ENCODE measurements around the gene SOCS6.

The SOCS6 gene

DNA sequence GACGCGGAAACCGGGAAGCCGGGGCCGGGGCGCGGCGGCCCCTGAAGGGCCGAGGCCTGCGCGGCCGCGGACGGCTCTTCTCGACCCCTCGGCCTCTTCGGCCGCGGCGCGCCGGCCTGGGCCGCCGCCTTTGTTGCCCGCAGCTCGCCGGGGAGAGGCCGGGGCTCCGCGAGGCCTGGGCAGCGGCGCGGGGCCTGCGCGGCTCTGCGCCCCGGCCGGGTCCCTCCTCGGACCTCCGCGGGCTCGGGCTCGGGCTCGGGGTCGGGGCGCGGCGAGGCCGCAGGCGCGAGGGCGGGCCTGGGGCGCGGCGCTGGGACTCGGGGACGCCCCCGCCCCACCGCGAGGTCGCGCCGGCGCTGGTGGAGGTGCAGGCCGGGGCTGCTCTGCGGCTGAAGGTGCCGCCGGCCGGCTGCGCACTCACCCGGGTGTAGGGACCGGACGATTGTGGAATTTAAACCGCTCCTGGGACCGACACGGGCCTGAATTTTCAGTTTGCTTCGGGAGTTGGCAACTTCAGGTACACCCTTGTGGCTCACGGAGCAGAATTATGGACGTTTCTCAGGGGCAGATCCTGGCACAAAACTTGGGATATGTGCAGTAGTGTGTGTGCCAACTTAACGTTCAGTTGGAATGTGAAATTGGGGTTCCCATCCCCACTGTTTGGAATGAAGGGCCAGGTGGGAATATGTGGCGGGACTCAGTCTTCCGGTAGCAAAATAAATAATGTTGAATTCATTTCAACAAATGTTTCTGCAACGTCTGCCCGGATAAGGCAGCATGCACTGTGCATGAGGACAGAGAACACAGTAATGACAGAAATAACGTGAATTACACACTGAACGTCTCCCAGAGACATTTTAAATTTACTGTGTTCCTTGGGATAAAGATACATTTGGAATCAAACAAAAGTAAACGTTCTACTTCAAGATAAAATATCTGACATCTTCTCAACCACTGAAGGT lies 787 bp downstream of the SOCS6 start:
- no peak for DNase-seq

DNA sequence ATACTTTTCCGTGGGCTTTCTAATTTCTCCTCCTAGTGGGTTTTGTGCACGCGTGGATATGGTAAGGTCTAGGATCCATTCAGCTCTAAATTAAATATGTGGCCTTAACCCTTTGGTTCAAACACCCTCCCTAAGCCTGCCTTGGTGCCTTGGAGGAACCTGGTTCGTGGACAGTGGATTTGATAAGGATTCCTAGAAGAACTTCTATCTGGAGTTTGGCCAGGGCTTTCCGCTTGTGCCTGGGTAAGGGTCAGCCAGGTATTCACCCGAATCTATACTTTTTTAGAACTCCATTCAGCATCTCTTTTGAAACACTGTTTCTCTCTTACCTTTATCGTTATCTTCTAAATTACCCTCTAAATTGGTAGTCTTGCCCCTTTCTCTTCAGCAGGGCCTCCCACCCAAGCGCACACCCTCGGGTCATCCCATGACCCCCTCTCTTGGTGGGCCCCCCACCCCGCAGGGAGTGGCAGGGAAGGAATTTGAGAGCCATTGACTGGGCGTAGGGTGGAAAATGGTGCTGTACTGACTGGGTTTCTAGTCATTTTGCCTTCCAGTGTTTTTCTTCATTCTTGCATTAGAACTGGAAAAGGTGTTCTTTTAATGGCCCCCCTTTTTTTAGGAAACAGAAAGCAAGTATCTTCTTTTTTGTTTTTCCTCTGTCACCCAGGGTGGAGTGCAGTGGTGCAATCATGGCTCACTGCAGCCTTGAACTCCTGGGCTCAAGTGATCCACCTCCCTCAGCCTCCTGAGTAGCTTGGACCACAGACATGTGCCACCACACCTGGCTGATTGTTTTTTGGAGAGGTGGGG lies 1.8 kb downstream of the SOCS6 start:
- DNase-seq: no peak

DNA sequence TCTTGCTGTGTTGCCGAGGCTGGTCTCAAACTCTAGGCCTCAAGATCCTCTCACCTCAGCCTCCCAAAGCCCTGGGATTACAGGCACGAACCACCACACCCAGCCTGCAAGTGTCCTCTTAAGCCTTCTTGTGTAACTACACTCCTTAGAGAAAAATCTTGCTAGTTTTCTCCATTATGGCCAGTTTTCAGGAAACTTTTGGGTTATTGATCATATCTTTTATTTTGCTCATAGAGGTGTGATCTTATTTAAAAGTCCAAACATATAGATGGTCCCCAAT lies 2.4 kb downstream of the SOCS6 start:
- no peak for DNase-seq

DNA sequence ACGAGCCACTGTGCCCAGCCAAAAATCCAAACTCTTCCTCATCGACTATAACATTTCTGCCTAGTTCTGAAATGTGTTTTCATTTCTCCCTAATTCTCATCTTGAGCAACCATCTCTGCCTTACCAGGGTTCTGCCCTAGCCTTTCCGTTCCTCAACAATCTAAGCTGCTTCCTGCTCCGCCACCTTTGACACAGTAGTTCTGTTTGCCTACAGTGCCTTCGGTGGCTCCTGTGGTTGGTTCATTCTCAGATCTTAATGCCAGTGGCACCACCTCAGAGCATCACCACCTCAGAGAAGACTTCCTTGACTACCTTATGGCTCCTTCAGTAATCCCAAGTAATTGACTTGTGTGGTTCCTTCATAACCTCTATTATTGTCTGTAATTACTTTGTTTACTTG lies 3.8 kb downstream of the SOCS6 start:
- no peak for DNase-seq

DNA sequence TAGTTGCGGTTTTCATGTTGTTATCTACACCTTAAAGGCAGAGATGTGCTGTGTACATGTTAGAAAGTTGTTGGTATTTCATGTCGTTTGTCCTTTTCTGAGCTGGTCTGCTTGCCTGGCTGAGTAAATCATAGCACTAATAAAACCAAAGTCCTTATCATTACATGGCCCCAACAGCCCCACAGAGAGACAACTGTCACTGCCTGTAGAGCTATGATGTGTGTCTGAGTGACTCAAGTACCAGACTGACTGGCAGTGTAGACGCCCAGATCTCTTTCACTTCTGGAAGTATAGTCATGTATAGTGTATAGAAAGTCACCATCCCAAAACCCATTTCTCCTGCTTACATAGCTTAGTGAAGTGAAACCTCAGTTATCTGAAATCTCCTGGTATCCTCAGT lies 4.3 kb downstream of the SOCS6 start:
- no peak for DNase-seq

DNA sequence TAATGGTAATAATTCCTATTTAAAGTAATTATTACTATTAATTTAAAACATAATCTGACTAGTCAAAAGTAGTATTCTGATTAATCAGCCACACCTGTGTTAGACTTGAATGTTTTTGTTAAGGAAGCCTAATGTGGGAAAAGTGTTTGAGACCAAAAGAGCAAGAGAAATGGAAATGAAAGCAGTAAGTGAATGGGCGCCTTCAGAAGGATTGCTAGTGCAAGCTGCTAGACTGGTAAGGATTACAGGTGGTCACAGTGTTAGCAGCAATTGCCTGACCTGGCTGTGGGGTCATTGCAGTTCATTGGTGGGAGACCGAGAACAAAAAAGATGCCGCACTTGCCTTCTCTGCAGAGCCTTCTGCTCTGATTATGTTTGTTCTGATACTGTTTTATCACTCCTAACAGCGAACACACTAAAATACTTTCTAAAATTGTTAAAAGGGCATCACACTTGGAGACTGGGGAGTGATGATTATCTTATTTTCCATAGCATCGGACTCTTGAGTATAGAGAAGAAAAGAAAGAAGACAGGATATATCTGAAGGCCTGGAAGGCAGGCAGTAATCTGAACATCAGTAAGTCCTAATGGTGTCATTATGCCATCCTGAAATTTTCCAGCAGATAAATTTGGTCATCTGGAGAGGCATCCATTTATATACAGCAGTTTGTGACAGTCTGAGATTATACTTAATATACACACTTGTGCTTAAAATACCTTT lies 5.8 kb downstream of the SOCS6 start:
- no peak for DNase-seq

DNA sequence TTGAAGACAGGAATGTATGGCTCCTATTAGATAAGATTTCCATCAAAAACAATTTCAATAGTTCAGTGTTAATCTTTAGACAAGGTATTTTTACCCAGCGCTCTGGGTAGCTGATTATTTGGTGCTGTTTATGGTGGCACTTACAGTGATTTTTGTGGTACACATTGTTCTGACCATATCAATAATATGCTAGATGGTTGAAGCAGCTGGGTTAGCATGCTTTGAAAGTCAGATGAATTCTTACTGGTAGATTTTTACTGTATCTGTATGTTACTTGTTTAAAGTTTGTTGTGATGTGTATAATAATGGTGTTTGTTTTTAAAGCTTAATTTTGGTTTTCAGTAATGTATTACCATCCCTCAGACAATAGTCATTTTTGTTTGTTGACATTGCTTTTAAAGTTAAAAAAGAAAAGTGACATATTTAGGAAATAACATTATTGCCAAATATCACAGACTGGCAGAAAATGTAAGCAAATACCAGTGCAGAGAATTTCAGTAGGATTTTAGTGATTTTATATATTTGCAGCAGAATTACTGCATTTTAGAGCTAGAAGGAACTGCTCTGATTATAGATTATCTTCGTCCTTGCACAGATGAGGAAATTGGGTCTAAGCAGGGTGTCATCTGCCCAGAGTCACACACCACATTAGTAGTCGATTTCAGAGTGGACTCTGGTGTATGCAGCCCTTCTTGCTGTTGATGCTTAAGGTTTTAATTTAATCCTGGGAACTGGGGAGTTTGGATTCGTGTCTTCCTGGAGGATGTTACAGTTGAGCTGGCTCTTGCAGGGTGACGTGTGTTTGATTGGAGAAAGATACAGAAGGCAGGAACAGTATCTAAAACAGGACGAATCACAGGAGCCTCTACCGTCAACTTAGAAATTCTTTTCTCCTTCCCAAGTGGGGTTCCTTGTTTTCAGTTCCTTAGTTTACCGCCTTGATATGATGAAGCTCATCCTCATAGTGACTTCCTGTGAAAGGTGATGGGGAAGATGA lies 6.6 kb downstream of the SOCS6 start:
- no peak for DNase-seq

DNA sequence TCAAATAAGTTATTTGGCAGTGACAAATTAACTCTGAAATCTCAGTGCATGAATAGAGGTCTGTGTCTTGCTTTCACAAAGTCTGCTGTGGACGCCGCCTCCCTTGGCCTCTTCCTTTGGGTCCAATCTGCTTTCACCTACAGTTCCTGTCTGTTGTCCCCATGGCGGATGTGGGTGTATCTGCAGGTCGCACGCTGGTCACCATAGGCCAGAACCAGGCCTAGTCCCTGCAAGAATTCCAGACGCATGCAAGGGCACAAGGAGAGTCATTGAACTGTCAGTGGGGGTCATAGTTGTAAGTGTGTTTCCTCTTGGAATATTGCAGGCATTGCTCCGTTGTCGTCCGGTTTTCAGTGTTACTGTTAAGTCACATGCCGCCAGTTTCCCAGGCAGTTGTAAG lies 7.4 kb downstream of the SOCS6 start:
- DNase-seq: no peak

DNA sequence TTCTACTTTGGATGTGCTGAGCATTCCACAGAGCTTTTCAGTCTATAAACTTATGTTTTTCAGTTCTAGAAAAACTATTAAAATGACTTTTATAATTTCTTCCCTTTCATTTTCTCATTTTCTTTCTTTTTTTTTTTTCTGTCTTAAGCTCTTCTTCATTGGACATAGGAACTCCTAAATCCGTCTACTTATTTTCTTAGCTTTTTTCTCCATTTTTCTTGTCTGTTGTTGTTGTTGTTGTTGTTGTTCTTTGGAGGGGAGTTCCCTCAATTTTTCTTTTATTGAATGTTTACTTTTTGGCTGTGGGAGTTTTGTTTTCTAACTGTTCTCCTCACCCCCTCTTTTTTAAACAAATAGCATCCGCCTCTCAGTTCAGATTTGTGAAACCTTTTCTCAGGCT lies 7.9 kb downstream of the SOCS6 start:
- no peak for DNase-seq

DNA sequence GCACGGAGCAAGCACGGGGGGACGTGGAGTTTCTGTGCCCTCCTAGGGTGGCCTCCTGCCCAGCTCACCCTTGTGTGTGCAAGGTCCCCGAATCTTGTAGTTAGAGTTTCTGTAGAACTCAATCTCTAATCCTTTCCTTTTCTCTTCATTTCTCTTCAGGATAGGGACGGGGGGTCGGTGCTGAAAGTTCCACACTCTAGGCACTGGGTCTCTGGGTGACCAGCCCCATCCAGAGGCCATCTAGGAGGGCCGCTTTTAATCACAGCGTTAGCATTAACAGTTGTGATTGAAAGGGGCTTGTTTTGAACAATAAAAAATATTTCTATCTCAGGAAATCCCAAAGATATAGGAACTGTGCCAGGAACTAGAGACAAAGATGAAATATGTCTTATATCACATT lies 10.5 kb downstream of the SOCS6 start:
- DNase-seq: no peak

DNA sequence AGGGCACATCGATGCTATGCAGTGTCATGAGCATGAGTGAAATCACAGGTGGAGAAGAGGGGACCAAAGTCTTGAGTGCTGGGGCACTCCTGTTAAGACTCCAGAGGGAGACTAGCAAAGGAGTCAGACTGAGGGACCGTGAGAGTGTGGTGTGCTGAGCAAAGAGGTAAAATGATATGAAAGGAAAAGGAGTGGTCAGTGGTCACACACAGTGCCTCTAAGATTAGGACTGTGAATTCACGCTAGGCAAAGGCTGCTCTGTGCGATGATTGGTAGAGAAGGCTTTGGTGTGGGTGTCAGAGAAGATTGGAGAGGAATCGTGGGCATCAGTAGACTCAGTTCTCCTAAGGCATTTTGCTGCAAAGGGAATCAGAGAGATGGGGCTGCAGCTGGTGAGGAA lies 12.8 kb downstream of the SOCS6 start:
- DNase-seq: no peak

DNA sequence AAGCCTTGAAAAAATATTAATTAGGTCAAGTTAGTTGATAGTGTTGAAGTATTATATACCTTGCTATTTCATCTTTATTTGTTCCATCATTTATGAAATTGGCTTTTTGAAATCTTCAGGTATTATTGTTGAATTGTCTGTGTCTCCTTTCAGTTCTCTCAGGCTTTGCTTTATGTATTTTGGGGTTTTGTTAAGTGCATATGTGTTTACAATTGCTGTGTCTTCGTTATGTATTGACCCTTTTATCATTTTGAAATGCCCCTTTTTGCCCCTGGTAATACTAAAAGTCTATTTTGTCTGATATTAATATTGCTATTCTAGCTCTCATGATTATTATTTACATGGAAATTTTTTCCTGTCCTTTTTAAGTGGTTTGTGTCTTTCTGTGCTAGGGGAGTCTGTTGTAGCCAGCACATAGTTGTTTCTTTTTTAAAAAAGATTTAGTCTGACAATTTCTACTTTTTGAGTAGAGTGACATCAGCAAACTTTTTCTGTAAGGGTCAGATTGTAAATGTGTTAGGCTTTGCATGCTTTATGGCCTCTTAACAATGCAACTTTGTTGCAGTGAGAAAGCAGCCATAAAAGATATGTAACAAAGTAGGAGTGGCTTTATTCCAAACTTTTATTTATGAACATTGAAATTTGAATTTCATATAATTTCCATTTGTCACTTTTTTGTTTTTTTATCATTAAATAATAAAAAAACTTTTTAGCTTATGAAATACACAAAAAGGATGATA lies 19.9 kb downstream of the SOCS6 start:
- DNase-seq: no peak

DNA sequence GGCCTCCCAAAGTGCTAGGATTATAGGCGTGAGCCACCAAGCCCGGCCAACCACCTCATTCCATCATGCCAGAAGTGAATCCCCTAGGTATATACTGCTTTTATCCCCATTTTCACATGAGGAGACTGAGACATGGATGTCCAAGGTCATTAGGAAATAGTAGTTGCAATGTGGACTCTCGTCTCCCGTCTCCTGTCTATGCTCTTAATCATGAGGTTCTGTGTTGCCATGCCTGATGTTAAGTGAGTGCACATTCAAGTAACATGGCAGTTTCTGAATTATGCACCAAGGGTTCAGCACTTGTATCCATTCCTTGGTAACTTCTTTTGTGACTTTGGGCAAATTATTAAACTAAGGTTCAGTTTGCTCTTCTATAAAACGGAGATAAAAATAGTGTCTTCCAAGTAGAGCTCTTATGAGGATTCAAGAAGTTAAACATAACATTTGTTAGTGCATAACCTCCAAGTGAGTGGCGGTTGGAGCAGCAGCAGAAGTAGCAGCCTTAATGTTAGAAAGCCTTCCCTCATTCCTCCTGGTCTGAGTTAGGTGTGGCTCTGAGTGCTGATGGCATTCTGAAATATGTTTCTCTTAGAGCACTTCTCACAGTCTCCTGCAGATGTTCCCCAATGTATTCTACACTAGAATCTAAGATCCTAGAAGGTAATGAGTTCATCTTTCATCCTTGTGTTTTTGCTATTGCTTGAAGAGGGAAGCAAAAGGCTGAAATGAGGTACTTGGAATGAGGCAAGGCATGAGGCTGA lies 21.9 kb downstream of the SOCS6 start:
- no peak for DNase-seq

DNA sequence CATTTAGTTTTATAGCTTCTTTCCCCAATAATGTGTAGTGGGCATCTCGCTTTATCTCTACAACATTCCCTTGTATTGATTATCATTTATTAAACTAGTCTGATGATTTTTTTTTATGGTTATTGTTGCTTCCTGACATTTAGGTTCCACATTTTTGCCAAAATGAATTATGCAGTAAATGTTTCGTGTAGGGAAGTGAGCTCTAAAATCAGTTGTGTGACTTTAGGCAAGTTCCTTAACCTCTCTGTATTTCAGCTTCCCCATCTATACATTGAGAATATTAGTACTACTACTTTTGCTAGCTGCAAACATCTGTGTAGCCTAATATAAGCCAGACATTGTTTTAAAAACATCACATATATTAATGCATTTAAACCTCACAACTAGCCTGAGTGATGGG lies 22.9 kb downstream of the SOCS6 start:
- no peak for DNase-seq

DNA sequence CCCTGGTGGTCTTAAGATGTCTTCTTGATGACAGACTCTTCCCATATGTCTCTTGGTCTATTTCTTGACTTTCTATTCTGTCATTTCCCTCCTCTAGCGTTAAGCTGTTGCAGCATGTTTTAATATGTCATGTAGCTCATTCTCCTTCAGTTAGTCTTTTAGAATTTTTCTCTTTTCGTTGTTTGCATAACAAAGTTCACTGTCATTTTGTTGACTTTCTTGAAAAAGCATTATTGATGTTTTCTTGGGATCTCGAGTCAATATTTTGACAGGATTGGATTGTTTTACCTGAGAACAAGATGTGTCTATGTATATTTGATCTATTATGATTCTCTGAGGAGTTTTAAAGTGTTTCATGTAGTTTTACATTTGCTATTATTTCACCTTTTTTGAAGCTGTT lies 24.8 kb downstream of the SOCS6 start:
- DNase-seq: no peak

DNA sequence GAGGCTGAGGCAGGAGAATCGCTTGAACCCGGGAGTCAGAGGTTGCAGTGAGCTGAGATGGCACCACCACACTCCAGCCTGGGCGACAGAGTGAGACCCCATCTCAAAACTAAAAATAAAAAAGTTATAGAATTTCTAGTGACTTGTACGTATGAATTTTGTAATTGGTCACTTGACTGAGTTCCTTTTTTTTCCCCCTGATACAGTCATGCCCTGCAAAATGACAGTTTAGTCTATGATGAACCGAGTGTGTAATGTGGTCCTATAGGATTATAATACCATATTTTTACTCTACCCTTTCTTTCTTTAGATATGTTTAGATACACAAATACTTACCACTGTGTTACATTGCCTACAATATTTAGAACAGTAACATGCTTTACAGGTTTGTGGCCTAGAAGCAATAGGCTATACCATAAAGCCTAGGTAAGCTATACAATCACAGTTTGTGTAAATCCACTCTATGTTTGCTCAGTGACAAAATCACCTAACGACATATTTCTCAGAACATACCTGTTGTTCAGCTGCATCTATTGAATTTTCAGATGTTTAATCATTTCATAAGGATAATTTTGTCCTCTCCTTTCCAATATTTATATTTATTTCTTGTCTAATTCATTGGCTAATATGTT lies 25.4 kb downstream of the SOCS6 start:
- DNase-seq: no peak

DNA sequence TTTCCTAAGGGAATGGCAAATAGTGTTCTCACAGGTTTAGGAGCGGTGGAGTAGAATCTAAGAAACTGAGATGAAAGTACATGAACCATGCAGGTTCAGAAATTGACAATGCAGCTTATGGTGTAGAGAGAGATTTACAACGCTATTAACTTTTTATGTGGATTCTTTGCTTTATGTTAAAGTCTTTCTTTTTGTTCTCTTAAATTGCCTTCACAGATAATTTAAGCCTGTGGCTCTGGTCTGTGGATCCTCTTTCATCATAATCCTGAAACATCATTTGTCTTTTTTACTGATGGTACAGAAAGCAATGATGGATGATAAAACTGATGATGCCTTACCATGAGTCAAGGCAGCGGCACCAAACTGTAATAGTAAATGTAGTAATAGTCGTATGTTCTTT lies 30.3 kb downstream of the SOCS6 start:
- DNase-seq: no peak

DNA sequence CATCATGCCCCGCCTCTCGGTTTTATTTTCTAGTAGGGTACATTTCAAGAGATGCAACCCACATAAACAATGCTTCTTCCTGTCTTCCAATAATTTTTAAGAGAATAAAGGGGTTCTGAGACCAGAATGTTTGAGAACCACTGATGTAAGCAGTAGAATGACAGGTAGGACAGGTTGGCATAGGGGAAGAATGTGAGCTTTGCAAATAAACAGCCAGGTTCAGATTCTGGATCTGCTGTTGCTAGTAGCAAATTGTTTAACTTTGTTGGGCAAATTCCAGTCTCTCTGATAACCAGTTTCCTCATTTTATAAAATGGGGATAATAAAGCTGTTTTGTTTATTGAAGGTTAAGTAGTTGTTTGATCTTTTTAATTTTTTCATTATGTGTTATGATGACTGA lies 32.8 kb downstream of the SOCS6 start:
- DNase-seq: no peak

DNA sequence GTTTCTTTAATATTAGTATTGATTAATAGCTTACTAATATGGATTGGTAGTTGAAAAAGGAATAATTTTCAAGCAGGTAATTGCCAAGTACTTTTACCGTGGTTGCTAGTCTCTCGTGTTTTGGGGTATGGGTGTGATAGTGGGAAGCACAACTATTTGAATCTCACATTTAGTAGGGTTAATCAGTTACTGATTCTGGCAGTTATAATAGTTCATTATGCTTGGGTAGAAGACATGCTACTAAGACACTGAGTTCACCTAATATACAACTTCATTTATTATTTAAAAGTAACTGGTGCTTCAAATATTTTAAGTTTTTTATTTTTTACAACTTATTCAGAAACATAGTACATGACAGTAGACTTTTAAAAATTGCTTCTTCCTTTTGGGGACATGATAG lies 33.5 kb downstream of the SOCS6 start:
- no peak for DNase-seq

DNA sequence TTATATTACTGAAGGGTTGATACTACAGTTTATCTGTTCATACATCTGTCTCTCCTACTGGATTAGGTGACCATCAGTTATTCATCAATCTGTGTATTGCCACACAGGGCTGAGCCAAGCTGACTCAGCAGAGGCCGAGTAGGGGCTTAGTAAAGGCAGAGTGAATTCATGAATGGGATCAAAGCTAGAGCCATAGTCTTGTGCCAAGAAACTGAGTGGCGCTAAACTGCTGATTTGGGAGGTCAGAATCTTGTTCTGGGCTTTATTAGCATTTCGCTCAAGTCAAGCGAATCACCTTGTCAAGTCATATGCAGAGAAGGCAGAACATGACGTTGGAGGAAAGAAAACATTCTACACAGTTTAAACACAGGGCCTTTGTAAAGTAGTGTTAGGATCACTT lies 34.1 kb downstream of the SOCS6 start:
- DNase-seq: peak in 1 of 2 donors; percentile 14
